GM18870 (cell line): Measurements from ENCODE around the gene CD47.

ENCODE experiments used
- ATAC-seq: cut with Tn5 transposase; IDR thresholded peaks from one replicate; pipeline ENCODE4 v1.9.1; 2021; ENCODE audit warnings: moderate library complexity; ENCODE audit not compliant: unreplicated experiment

CD47 gene

GRCh38 chr3:108017587-108017986, 73.2 kb downstream of the CD47 start:
- ATAC-seq = no peak

- ATAC-seq = no peak
Measured at GRCh38 chr3:108014943-108015342, 75.9 kb downstream of the CD47 start.

GRCh38 chr3:108013141-108014055, 77.4 kb downstream of the CD47 start:
- ATAC-seq = no peak

GRCh38 chr3:108012304-108012703, 78.5 kb downstream of the CD47 start:
- ATAC-seq = no peak

GRCh38 chr3:108011616-108012015, 79.2 kb downstream of the CD47 start:
- no peak for ATAC-seq

GRCh38 chr3:108008931-108009639, 81.7 kb downstream of the CD47 start:
- no peak for ATAC-seq

GRCh38 chr3:108008106-108008505, 82.7 kb downstream of the CD47 start:
- no peak for ATAC-seq

- no peak for ATAC-seq
Measured at GRCh38 chr3:108006881-108007331, 83.9 kb downstream of the CD47 start.

- ATAC-seq = no peak
Measured at GRCh38 chr3:108006077-108006771, 84.6 kb downstream of the CD47 start.

GRCh38 chr3:108004647-108005046, 86.2 kb downstream of the CD47 start:
- no peak for ATAC-seq

- no peak for ATAC-seq
Measured at GRCh38 chr3:108001457-108001856, 89.4 kb downstream of the CD47 start.

- no peak for ATAC-seq
Measured at GRCh38 chr3:107999215-107999775, 91.5 kb downstream of the CD47 start.

GRCh38 chr3:107997671-107998070, 93.2 kb downstream of the CD47 start:
- ATAC-seq = no peak

- no peak for ATAC-seq
Measured at GRCh38 chr3:107995823-107996222, 95.0 kb downstream of the CD47 start.

- ATAC-seq = no peak
Measured at GRCh38 chr3:107994956-107995715, 95.7 kb downstream of the CD47 start.

GRCh38 chr3:107994181-107994580, 96.7 kb downstream of the CD47 start:
- ATAC-seq = no peak

- no peak for ATAC-seq
Measured at GRCh38 chr3:107993771-107994170, 97.1 kb downstream of the CD47 start.
